H1 (cell line): Measurements from ENCODE around the gene MTERF1. TPM values are rescaled to one million over a fixed set of nuclear protein-coding genes. Genes with fewer than 3 reads are reported as not detected.

ENCODE experiments used
- CTCF ChIA-PET: fragments of 300-600 bp; sonication (Branson Sonifier 250); formaldehyde crosslinking; loops from one replicate; lab custom pipeline; 2021; ENCODE audit not compliant: partially characterized antibody; lab: Charles Lee
- POLR2A ChIA-PET: fragments of 300-600 bp; sonication (Branson Sonifier 250); formaldehyde crosslinking; loops from one replicate; lab custom pipeline; 2021; ENCODE audit warnings: inconsistent platforms; ENCODE audit not compliant: partially characterized antibody; lab: Charles Lee
- DNase-seq, 2 experiments: peaks; one replicate each; pipeline versions ENCODE4 v3.0.0 to v3.0.0-alpha.2; 2010 to 2022; ENCODE audit warnings: low spot score in 2 of 2, low read depth in 1 of 2, mixed read lengths in 1 of 2
- FAIRE-seq: peaks from 2 replicates; lab custom pipeline; 2011; peaks lifted over from hg19 to GRCh38; lab: Jason Lieb, UNC
- H2AFZ ChIP-seq: 2 replicates; pipeline ENCODE4 v1.8.1; 2012; ENCODE audit warnings: low read length, inconsistent platforms
- H2AK5ac ChIP-seq: 2 replicates; pipeline ENCODE4 v1.6.1; 2013; ENCODE audit warnings: low read depth, low read length
- H2BK120ac ChIP-seq: replicated peaks from 2 replicates; pipeline ENCODE3; 2013; ENCODE audit warnings: low read depth, low read length, inconsistent platforms
- H2BK12ac ChIP-seq: 2 replicates; pipeline ENCODE4 v1.6.1; 2013; ENCODE audit warnings: low read depth, low read length
- H2BK15ac ChIP-seq: 2 replicates; pipeline ENCODE4 v1.6.1; 2013; ENCODE audit warnings: low read length
- H2BK20ac ChIP-seq: 2 replicates; pipeline ENCODE4 v1.6.1; 2013; ENCODE audit warnings: low read length
- H2BK5ac ChIP-seq: 2 replicates; pipeline ENCODE4 v1.6.1; 2013; ENCODE audit warnings: low read depth, low read length
- H3K14ac ChIP-seq: 2 replicates; pipeline ENCODE4 v1.6.1; 2013; ENCODE audit warnings: inconsistent platforms; ENCODE audit not compliant: insufficient read length
- H3K18ac ChIP-seq: 2 replicates; pipeline ENCODE4 v1.6.1; 2013; ENCODE audit warnings: low read length; ENCODE audit errors: extremely low read depth
- H3K23ac ChIP-seq: 2 replicates; pipeline ENCODE4 v1.6.1; 2013; ENCODE audit warnings: inconsistent platforms; ENCODE audit not compliant: insufficient read length
- H3K23me2 ChIP-seq: 2 replicates; pipeline ENCODE4 v1.6.1; 2013; ENCODE audit warnings: low read depth, low read length
- H3K27ac ChIP-seq: 2 replicates; pipeline ENCODE4 v1.6.1; 2011; ENCODE audit warnings: low read depth, low read length, inconsistent platforms
- H3K27me3 ChIP-seq, 4 experiments: replicated peaks in 1 of 4; 1 replicate in 1 of 4; 2 replicates in 3 of 4; pipeline versions ENCODE4 v1.6.1 to v1.8.1; 2011 to 2013; ENCODE audit warnings: low read length in 3 of 4, mild to moderate bottlenecking in 3 of 4, inconsistent platforms in 2 of 4, mixed read lengths in 2 of 4, moderate library complexity in 1 of 4; ENCODE audit not compliant: control insufficient read depth in 3 of 4, insufficient read depth in 3 of 4; ENCODE audit errors: extremely low read depth in 1 of 4
- H3K36me3 ChIP-seq, 4 experiments: 2 replicates each; pipeline versions ENCODE4 v1.6.1 to v1.8.1; 2011 to 2013; ENCODE audit warnings: mild to moderate bottlenecking in 4 of 4, low read length in 3 of 4, moderate library complexity in 2 of 4, control low read depth in 1 of 4, inconsistent platforms in 1 of 4; ENCODE audit not compliant: insufficient read depth in 4 of 4, control insufficient read depth in 2 of 4
- H3K4ac ChIP-seq: replicated peaks from 2 replicates; pipeline ENCODE3; 2013; ENCODE audit warnings: low read length, low read depth, mixed read lengths, inconsistent platforms; ENCODE audit not compliant: insufficient read length
- H3K4me1 ChIP-seq, 4 experiments: replicated peaks in 1 of 4; 1 replicate in 1 of 4; 2 replicates in 3 of 4; pipeline versions ENCODE4 v1.6.1 to v1.8.1; 2011 to 2013; ENCODE audit warnings: low read length in 3 of 4, inconsistent platforms in 2 of 4, mixed read lengths in 1 of 4; ENCODE audit not compliant: insufficient read depth in 4 of 4, control insufficient read depth in 3 of 4
- H3K4me2 ChIP-seq, 2 experiments: 2 replicates each; pipeline versions ENCODE4 v1.6.1 to v1.8.1; 2011 to 2013; ENCODE audit warnings: low read depth in 2 of 2, low read length in 2 of 2, control low read depth in 1 of 2, inconsistent platforms in 1 of 2, mild to moderate bottlenecking in 1 of 2; ENCODE audit not compliant: insufficient read depth in 1 of 2
- H3K4me3 ChIP-seq, 4 experiments: fragments of 200-600, 300-600 bp in 1 of 4; sonication (generic), shearing (Covaris generic), sonication (Bioruptor Twin) in 1 of 4; 2 replicates each; pipeline versions ENCODE4 v1.5.1 to v1.8.1; 2011 to 2016; ENCODE audit warnings: low read length in 4 of 4, low read depth in 3 of 4, control low read depth in 2 of 4, inconsistent platforms in 2 of 4, mild to moderate bottlenecking in 2 of 4, mixed read lengths in 1 of 4, moderate library complexity in 1 of 4; ENCODE audit not compliant: insufficient read depth in 2 of 4; ENCODE audit errors: extremely low read depth in 1 of 4
- H3K56ac ChIP-seq: replicated peaks from 2 replicates; pipeline ENCODE3; 2013; ENCODE audit warnings: low read depth, mild to moderate bottlenecking, mixed read lengths, low read length, inconsistent platforms; ENCODE audit not compliant: insufficient read length
- H3K79me1 ChIP-seq: 2 replicates; pipeline ENCODE4 v1.6.1; 2013; ENCODE audit warnings: low read depth, low read length, control low read depth
- H3K79me2 ChIP-seq, 2 experiments: 2 replicates each; pipeline versions ENCODE4 v1.6.1 to v1.8.1; 2012 to 2013; ENCODE audit warnings: low read length in 2 of 2, mild to moderate bottlenecking in 2 of 2, inconsistent platforms in 1 of 2; ENCODE audit not compliant: insufficient read depth in 2 of 2, control insufficient read depth in 1 of 2
- H3K9ac ChIP-seq, 4 experiments: replicated peaks in 1 of 4; 1 replicate in 1 of 4; 2 replicates in 3 of 4; pipeline versions ENCODE4 v1.6.1 to v1.8.1; 2011 to 2013; ENCODE audit warnings: low read depth in 3 of 4, low read length in 3 of 4, control low read depth in 2 of 4, mild to moderate bottlenecking in 2 of 4, moderate library complexity in 2 of 4, inconsistent platforms in 1 of 4; ENCODE audit errors: extremely low read depth in 1 of 4
- H3K9me3 ChIP-seq, 2 experiments: 2 replicates each; pipeline versions ENCODE4 v1.6.1 to v1.8.1; 2012 to 2013; ENCODE audit warnings: mild to moderate bottlenecking in 2 of 2, moderate library complexity in 2 of 2, control low read depth in 1 of 2, inconsistent platforms in 1 of 2, low read depth in 1 of 2, low read length in 1 of 2, mixed read lengths in 1 of 2; ENCODE audit not compliant: insufficient read depth in 2 of 2
- H4K20me1 ChIP-seq, 2 experiments: replicated peaks in 1 of 2; 2 replicates each; pipeline versions ENCODE3 to v1.8.1; 2011 to 2013; ENCODE audit warnings: inconsistent platforms in 2 of 2, low read length in 2 of 2, mild to moderate bottlenecking in 1 of 2; ENCODE audit not compliant: insufficient read depth in 2 of 2, control insufficient read depth in 1 of 2
- H4K5ac ChIP-seq: 2 replicates; pipeline ENCODE4 v1.6.1; 2013; ENCODE audit warnings: low read length, low read depth, mixed read lengths, inconsistent platforms; ENCODE audit not compliant: insufficient read length
- H4K8ac ChIP-seq: 2 replicates; pipeline ENCODE4 v1.8.0; 2013; ENCODE audit warnings: mild to moderate bottlenecking, moderate library complexity, low read length, inconsistent platforms; ENCODE audit not compliant: insufficient read depth; ENCODE audit errors: extremely low read depth
- H4K91ac ChIP-seq: replicated peaks from 2 replicates; pipeline ENCODE3; 2013; ENCODE audit warnings: low read length, mixed read lengths, inconsistent platforms; ENCODE audit not compliant: insufficient read length
- BACH1 ChIP-seq: IDR thresholded peaks from 2 replicates; pipeline ENCODE4 v1.6.1; 2012; ENCODE audit warnings: low read length, improper control_type of control experiment
- CREB1 ChIP-seq: IDR thresholded peaks from 2 replicates; pipeline ENCODE4 v1.6.1; 2012; ENCODE audit warnings: inconsistent platforms
- EGR1 ChIP-seq: IDR thresholded peaks from 2 replicates; pipeline ENCODE4 v1.6.1; 2011; ENCODE audit warnings: low read depth, low read length, borderline replicate concordance
- NANOG ChIP-seq: IDR thresholded peaks from 2 replicates; pipeline ENCODE4 v1.6.1; 2011; ENCODE audit warnings: low read length, low read depth, mild to moderate bottlenecking, inconsistent platforms; ENCODE audit not compliant: insufficient read depth, poor library complexity, severe bottlenecking
- NRF1 ChIP-seq: IDR thresholded peaks from 2 replicates; pipeline ENCODE4 v1.6.1; 2011; ENCODE audit warnings: mild to moderate bottlenecking, low read depth, low read length, improper control_type of control experiment
- RXRA ChIP-seq: IDR thresholded peaks from 2 replicates; pipeline ENCODE4 v1.6.1; 2011; ENCODE audit warnings: low read depth, mild to moderate bottlenecking, low read length, moderate library complexity; ENCODE audit not compliant: insufficient read depth
- SAP30 ChIP-seq: fragments of 300-600 bp; sonication (generic); IDR thresholded peaks from 2 replicates; pipeline ENCODE4 v1.7.1; 2012; ENCODE audit warnings: low read length, moderate library complexity, mild to moderate bottlenecking, inconsistent platforms; ENCODE audit not compliant: insufficient read depth, insufficient replicate concordance
- SIRT6 ChIP-seq: IDR thresholded peaks from one replicate; pipeline ENCODE4 v1.7.1; 2012; ENCODE audit warnings: low read length, inconsistent platforms
- SP2 ChIP-seq: IDR thresholded peaks from 2 replicates; pipeline ENCODE4 v1.6.1; 2012; ENCODE audit warnings: mild to moderate bottlenecking, low read length, inconsistent platforms
- SUZ12 ChIP-seq: fragments of 200-600 bp; sonication (generic); IDR thresholded peaks from 2 replicates; pipeline ENCODE4 v1.6.1; 2012; ENCODE audit warnings: mild to moderate bottlenecking, inconsistent platforms, low read length, moderate library complexity, mixed read lengths
- TEAD4 ChIP-seq: IDR thresholded peaks from 2 replicates; pipeline ENCODE4 v1.6.1; 2012; ENCODE audit warnings: low read depth, low read length, inconsistent platforms, mixed read lengths
- ZNF274 ChIP-seq: IDR thresholded peaks from 2 replicates; pipeline ENCODE4 v1.7.0; 2012; ENCODE audit warnings: low read length, borderline replicate concordance; ENCODE audit errors: extremely low read depth
- WGBS, 2 experiments: shearing (Covaris generic) in 1 of 2; methylation state at CpG; one replicate each; pipeline versions ENCODE4 v1.1.6 to v1.1.7; 2013 to 2015; ENCODE audit warnings: low lambda C conversion rate in 2 of 2, mixed read lengths in 2 of 2, inconsistent platforms in 1 of 2, low coverage in 1 of 2, missing lambda C conversion rate in 1 of 2; ENCODE audit not compliant: insufficient replicate concordance in 2 of 2, insufficient coverage in 1 of 2, insufficient read length in 1 of 2; ENCODE audit errors: extremely low coverage in 1 of 2, missing lambda C conversion rate in 1 of 2; 5-methylcytosine and 5-hydroxymethylcytosine counted together
- polyA plus RNA-seq, 7 experiments: library from polyadenylated mRNA; depleted of rRNA in 3 of 7; stranded (reverse) in 5 of 7; unstranded in 2 of 7; fragments of >200 nt in 5 of 7; fragments of 200-250 nt in 2 of 7; gene quantifications; 1 replicate in 5 of 7; 2 replicates in 1 of 7; 4 replicates in 1 of 7; pipeline versions ENCODE4 v1.2.1 to v1.2.3, GENCODE V29; 2011 to 2013; ENCODE audit warnings: missing spikeins in 2 of 7, mixed read lengths in 2 of 7
- total RNA-seq: library from RNA; stranded (reverse); fragmentation: NEBNext Ultra II Directional; extraction: Animal tissue kit (Norgen Biotek cat#: 25700); gene quantifications from 2 replicates; pipeline ENCODE4 v1.2.1, GENCODE V29; 2021

Gene MTERF1
- total and polyA plus RNA-seq, 2 of the 8 experiments (the other 6 are each of a cell fraction or from before 2014, with no cell fraction given) = 4.5 to 12.6 TPM

DNA sequence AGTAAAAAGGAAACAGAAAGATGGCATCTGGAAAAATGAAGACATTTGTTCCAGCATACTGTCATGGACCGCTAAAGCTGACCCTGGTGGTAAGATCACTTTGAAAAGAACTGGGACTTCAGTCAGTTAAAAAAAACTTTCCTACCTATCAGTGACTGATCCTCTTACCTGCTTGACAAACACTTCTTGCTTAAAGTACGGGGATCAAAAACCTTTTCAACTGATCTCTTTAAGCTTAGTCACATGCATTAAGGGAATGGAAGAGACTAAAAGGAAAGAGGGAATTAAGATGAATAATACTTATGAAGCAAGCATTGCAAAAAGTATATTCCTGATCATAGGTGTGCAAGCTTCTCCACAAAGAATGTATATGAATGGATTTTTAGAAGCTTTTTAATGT is 42.1 kb downstream of the MTERF1 start:
- H4K5ac ChIP-seq = no peak overlapping the region
- no peak overlapping the region for H4K91ac ChIP-seq
- no peaks in the 10 kb centered on the region for H3K23me2 ChIP-seq
- H2AK5ac ChIP-seq = no peak overlapping the region
- WGBS, 2 experiments = 84% methylated on average over 2 of the region's 2 CpGs; no CpG with 5 or more reads in 1 of the 2 experiments
- no peaks in the 10 kb centered on the region for H3K9me3 ChIP-seq
- H4K20me1 ChIP-seq = no peaks in the 10 kb centered on the region
- H3K9ac ChIP-seq = no peak overlapping the region
- POLR2A ChIA-PET = interaction anchor here (1.0 kb wide), 1 partner anchor 8 kb away, joined by 3 read pairs; no protein-coding TSS in a partner anchor
- no peaks in the 10 kb centered on the region for H3K79me2 ChIP-seq
- H2BK12ac ChIP-seq = no peak overlapping the region
- FAIRE-seq = no peak
- H3K79me1 ChIP-seq = no peaks in the 10 kb centered on the region
- no peak for TF ChIP-seq SUZ12
- TF ChIP-seq SP2 = no peak
- no peak for TF ChIP-seq EGR1
- no peak for TF ChIP-seq NRF1
- TF ChIP-seq NANOG = no peak
- no peak for TF ChIP-seq CREB1
- TF ChIP-seq SAP30 = no peak
- no peak for TF ChIP-seq TEAD4
- TF ChIP-seq SIRT6 = no peak
- no peak for TF ChIP-seq BACH1
- TF ChIP-seq ZNF274 = no peak
- no peak for TF ChIP-seq RXRA
- TF ChIP-seq, all 59 proteins: peak for 0
- H3K14ac ChIP-seq = no peak overlapping the region
- H3K4me3 ChIP-seq = no peak overlapping the region
- no peak for DNase-seq
- no peak overlapping the region for H2BK120ac ChIP-seq
- no peak overlapping the region for H3K23ac ChIP-seq
- H3K4ac ChIP-seq = no peak overlapping the region
- H3K4me1 ChIP-seq = no peaks in the 10 kb centered on the region
- H2BK20ac ChIP-seq = no peak overlapping the region
- H3K36me3 ChIP-seq = no peaks in the 10 kb centered on the region
- no peak overlapping the region for H2BK5ac ChIP-seq
- CTCF ChIA-PET = interaction anchor here (1.6 kb wide), 1 partner anchor 14 kb away, joined by 4 read pairs; no protein-coding TSS in a partner anchor
- H3K18ac ChIP-seq = no peak overlapping the region
- H4K8ac ChIP-seq = no peak overlapping the region
- no peak overlapping the region for H2AFZ ChIP-seq
- H3K56ac ChIP-seq = no peak overlapping the region
- H3K4me2 ChIP-seq = no peak overlapping the region
- H3K27me3 ChIP-seq = no peaks in the 10 kb centered on the region
- H2BK15ac ChIP-seq = no peak overlapping the region
- no peak overlapping the region for H3K27ac ChIP-seq
